H1 (cell line): ENCODE data around the gene AK8. TPM values are rescaled to one million over a fixed set of nuclear protein-coding genes. Genes with fewer than 3 reads are reported as not detected.
A peak's percentile ranks its signal among the peaks of the same experiment; 100 is the strongest.

Experiments
- CTCF ChIA-PET: fragments of 300-600 bp; sonication (Branson Sonifier 250); formaldehyde crosslinking; loops from one replicate; lab custom pipeline; 2021; ENCODE audit not compliant: partially characterized antibody; lab: Charles Lee
- POLR2A ChIA-PET: fragments of 300-600 bp; sonication (Branson Sonifier 250); formaldehyde crosslinking; loops from one replicate; lab custom pipeline; 2021; ENCODE audit warnings: inconsistent platforms; ENCODE audit not compliant: partially characterized antibody; lab: Charles Lee
- DNase-seq, 2 experiments: peaks; one replicate each; pipeline versions ENCODE4 v3.0.0 to v3.0.0-alpha.2; 2010 to 2022; ENCODE audit warnings: low spot score in 2 of 2, low read depth in 1 of 2, mixed read lengths in 1 of 2
- FAIRE-seq: peaks from 2 replicates; lab custom pipeline; 2011; peaks lifted over from hg19 to GRCh38; lab: Jason Lieb, UNC
- H2AFZ ChIP-seq: 2 replicates; pipeline ENCODE4 v1.8.1; 2012; ENCODE audit warnings: low read length, inconsistent platforms
- H2AK5ac ChIP-seq: 2 replicates; pipeline ENCODE4 v1.6.1; 2013; ENCODE audit warnings: low read depth, low read length
- H2BK120ac ChIP-seq: replicated peaks from 2 replicates; pipeline ENCODE3; 2013; ENCODE audit warnings: low read depth, low read length, inconsistent platforms
- H2BK12ac ChIP-seq: 2 replicates; pipeline ENCODE4 v1.6.1; 2013; ENCODE audit warnings: low read depth, low read length
- H2BK15ac ChIP-seq: 2 replicates; pipeline ENCODE4 v1.6.1; 2013; ENCODE audit warnings: low read length
- H2BK20ac ChIP-seq: 2 replicates; pipeline ENCODE4 v1.6.1; 2013; ENCODE audit warnings: low read length
- H2BK5ac ChIP-seq: 2 replicates; pipeline ENCODE4 v1.6.1; 2013; ENCODE audit warnings: low read depth, low read length
- H3K14ac ChIP-seq: 2 replicates; pipeline ENCODE4 v1.6.1; 2013; ENCODE audit warnings: inconsistent platforms; ENCODE audit not compliant: insufficient read length
- H3K18ac ChIP-seq: 2 replicates; pipeline ENCODE4 v1.6.1; 2013; ENCODE audit warnings: low read length; ENCODE audit errors: extremely low read depth
- H3K23ac ChIP-seq: 2 replicates; pipeline ENCODE4 v1.6.1; 2013; ENCODE audit warnings: inconsistent platforms; ENCODE audit not compliant: insufficient read length
- H3K23me2 ChIP-seq: 2 replicates; pipeline ENCODE4 v1.6.1; 2013; ENCODE audit warnings: low read depth, low read length
- H3K27ac ChIP-seq: 2 replicates; pipeline ENCODE4 v1.6.1; 2011; ENCODE audit warnings: low read depth, low read length, inconsistent platforms
- H3K27me3 ChIP-seq, 4 experiments: replicated peaks in 1 of 4; 1 replicate in 1 of 4; 2 replicates in 3 of 4; pipeline versions ENCODE4 v1.6.1 to v1.8.1; 2011 to 2013; ENCODE audit warnings: low read length in 3 of 4, mild to moderate bottlenecking in 3 of 4, inconsistent platforms in 2 of 4, mixed read lengths in 2 of 4, moderate library complexity in 1 of 4; ENCODE audit not compliant: control insufficient read depth in 3 of 4, insufficient read depth in 3 of 4; ENCODE audit errors: extremely low read depth in 1 of 4
- H3K36me3 ChIP-seq, 4 experiments: 2 replicates each; pipeline versions ENCODE4 v1.6.1 to v1.8.1; 2011 to 2013; ENCODE audit warnings: mild to moderate bottlenecking in 4 of 4, low read length in 3 of 4, moderate library complexity in 2 of 4, control low read depth in 1 of 4, inconsistent platforms in 1 of 4; ENCODE audit not compliant: insufficient read depth in 4 of 4, control insufficient read depth in 2 of 4
- H3K4ac ChIP-seq: replicated peaks from 2 replicates; pipeline ENCODE3; 2013; ENCODE audit warnings: low read length, low read depth, mixed read lengths, inconsistent platforms; ENCODE audit not compliant: insufficient read length
- H3K4me1 ChIP-seq, 4 experiments: replicated peaks in 1 of 4; 1 replicate in 1 of 4; 2 replicates in 3 of 4; pipeline versions ENCODE4 v1.6.1 to v1.8.1; 2011 to 2013; ENCODE audit warnings: low read length in 3 of 4, inconsistent platforms in 2 of 4, mixed read lengths in 1 of 4; ENCODE audit not compliant: insufficient read depth in 4 of 4, control insufficient read depth in 3 of 4
- H3K4me2 ChIP-seq, 2 experiments: 2 replicates each; pipeline versions ENCODE4 v1.6.1 to v1.8.1; 2011 to 2013; ENCODE audit warnings: low read depth in 2 of 2, low read length in 2 of 2, control low read depth in 1 of 2, inconsistent platforms in 1 of 2, mild to moderate bottlenecking in 1 of 2; ENCODE audit not compliant: insufficient read depth in 1 of 2
- H3K4me3 ChIP-seq, 4 experiments: fragments of 200-600, 300-600 bp in 1 of 4; sonication (generic), shearing (Covaris generic), sonication (Bioruptor Twin) in 1 of 4; 2 replicates each; pipeline versions ENCODE4 v1.5.1 to v1.8.1; 2011 to 2016; ENCODE audit warnings: low read length in 4 of 4, low read depth in 3 of 4, control low read depth in 2 of 4, inconsistent platforms in 2 of 4, mild to moderate bottlenecking in 2 of 4, mixed read lengths in 1 of 4, moderate library complexity in 1 of 4; ENCODE audit not compliant: insufficient read depth in 2 of 4; ENCODE audit errors: extremely low read depth in 1 of 4
- H3K56ac ChIP-seq: replicated peaks from 2 replicates; pipeline ENCODE3; 2013; ENCODE audit warnings: low read depth, mild to moderate bottlenecking, mixed read lengths, low read length, inconsistent platforms; ENCODE audit not compliant: insufficient read length
- H3K79me1 ChIP-seq: 2 replicates; pipeline ENCODE4 v1.6.1; 2013; ENCODE audit warnings: low read depth, low read length, control low read depth
- H3K79me2 ChIP-seq, 2 experiments: 2 replicates each; pipeline versions ENCODE4 v1.6.1 to v1.8.1; 2012 to 2013; ENCODE audit warnings: low read length in 2 of 2, mild to moderate bottlenecking in 2 of 2, inconsistent platforms in 1 of 2; ENCODE audit not compliant: insufficient read depth in 2 of 2, control insufficient read depth in 1 of 2
- H3K9ac ChIP-seq, 4 experiments: replicated peaks in 1 of 4; 1 replicate in 1 of 4; 2 replicates in 3 of 4; pipeline versions ENCODE4 v1.6.1 to v1.8.1; 2011 to 2013; ENCODE audit warnings: low read depth in 3 of 4, low read length in 3 of 4, control low read depth in 2 of 4, mild to moderate bottlenecking in 2 of 4, moderate library complexity in 2 of 4, inconsistent platforms in 1 of 4; ENCODE audit errors: extremely low read depth in 1 of 4
- H3K9me3 ChIP-seq, 2 experiments: 2 replicates each; pipeline versions ENCODE4 v1.6.1 to v1.8.1; 2012 to 2013; ENCODE audit warnings: mild to moderate bottlenecking in 2 of 2, moderate library complexity in 2 of 2, control low read depth in 1 of 2, inconsistent platforms in 1 of 2, low read depth in 1 of 2, low read length in 1 of 2, mixed read lengths in 1 of 2; ENCODE audit not compliant: insufficient read depth in 2 of 2
- H4K20me1 ChIP-seq, 2 experiments: replicated peaks in 1 of 2; 2 replicates each; pipeline versions ENCODE3 to v1.8.1; 2011 to 2013; ENCODE audit warnings: inconsistent platforms in 2 of 2, low read length in 2 of 2, mild to moderate bottlenecking in 1 of 2; ENCODE audit not compliant: insufficient read depth in 2 of 2, control insufficient read depth in 1 of 2
- H4K5ac ChIP-seq: 2 replicates; pipeline ENCODE4 v1.6.1; 2013; ENCODE audit warnings: low read length, low read depth, mixed read lengths, inconsistent platforms; ENCODE audit not compliant: insufficient read length
- H4K8ac ChIP-seq: 2 replicates; pipeline ENCODE4 v1.8.0; 2013; ENCODE audit warnings: mild to moderate bottlenecking, moderate library complexity, low read length, inconsistent platforms; ENCODE audit not compliant: insufficient read depth; ENCODE audit errors: extremely low read depth
- H4K91ac ChIP-seq: replicated peaks from 2 replicates; pipeline ENCODE3; 2013; ENCODE audit warnings: low read length, mixed read lengths, inconsistent platforms; ENCODE audit not compliant: insufficient read length
- WGBS, 2 experiments: shearing (Covaris generic) in 1 of 2; methylation state at CpG; one replicate each; pipeline versions ENCODE4 v1.1.6 to v1.1.7; 2013 to 2015; ENCODE audit warnings: low lambda C conversion rate in 2 of 2, mixed read lengths in 2 of 2, inconsistent platforms in 1 of 2, low coverage in 1 of 2, missing lambda C conversion rate in 1 of 2; ENCODE audit not compliant: insufficient replicate concordance in 2 of 2, insufficient coverage in 1 of 2, insufficient read length in 1 of 2; ENCODE audit errors: extremely low coverage in 1 of 2, missing lambda C conversion rate in 1 of 2; 5-methylcytosine and 5-hydroxymethylcytosine counted together
- polyA plus RNA-seq, 7 experiments: library from polyadenylated mRNA; depleted of rRNA in 3 of 7; stranded (reverse) in 5 of 7; unstranded in 2 of 7; fragments of >200 nt in 5 of 7; fragments of 200-250 nt in 2 of 7; gene quantifications; 1 replicate in 5 of 7; 2 replicates in 1 of 7; 4 replicates in 1 of 7; pipeline versions ENCODE4 v1.2.1 to v1.2.3, GENCODE V29; 2011 to 2013; ENCODE audit warnings: missing spikeins in 2 of 7, mixed read lengths in 2 of 7
- total RNA-seq: library from RNA; stranded (reverse); fragmentation: NEBNext Ultra II Directional; extraction: Animal tissue kit (Norgen Biotek cat#: 25700); gene quantifications from 2 replicates; pipeline ENCODE4 v1.2.1, GENCODE V29; 2021

AK8 gene
- total and polyA plus RNA-seq, 2 of the 8 experiments (the other 6 are each of a cell fraction or from before 2014, with no cell fraction given): 0.35 to 0.48 TPM

DNA sequence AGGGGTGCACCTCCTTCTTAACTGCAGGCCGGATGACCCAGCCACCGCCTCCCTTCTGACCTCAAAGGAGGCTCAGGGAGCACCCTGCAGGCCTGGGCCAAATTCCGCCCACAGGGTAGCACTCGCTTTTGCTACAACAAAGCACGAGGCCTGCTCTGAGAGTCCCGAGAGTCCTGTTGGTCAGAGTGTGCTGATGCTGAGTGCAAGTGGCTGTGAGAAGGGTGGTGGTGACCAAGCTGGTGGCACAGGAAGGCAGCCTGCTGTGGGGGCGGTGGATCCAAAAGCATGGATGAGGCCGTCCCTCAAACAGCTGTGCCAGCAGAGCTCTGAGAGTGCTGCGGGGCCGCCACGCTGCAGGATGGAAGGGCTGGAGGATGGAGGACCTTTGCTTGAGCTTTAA, 101.8 kb downstream of the AK8 start:
- 0 out of 2 replicates have a peak, but pooled peaks cover 1% of the 10 kb centered on the region for H3K23me2 ChIP-seq
- H3K27ac ChIP-seq: no peak overlapping the region
- no peaks in the 10 kb centered on the region for H3K79me2 ChIP-seq
- H3K27me3 ChIP-seq: peaks cover 0 to 2% (median under 1%) of the 10 kb centered on the region in 4 experiments; a peak in 2 of 7 replicates
- no peak overlapping the region for H3K4ac ChIP-seq
- H3K14ac ChIP-seq: no peak overlapping the region
- no peak overlapping the region for H2BK5ac ChIP-seq
- FAIRE-seq (no peak), DNase-seq (peak in 1 of 2 experiments; percentile 31)
- no peak overlapping the region for H4K91ac ChIP-seq
- CTCF ChIA-PET: interaction anchor here (0.9 to 1.8 kb wide), 3 partner anchors 29 to 132 kb away, joined by 3 to 6 read pairs (median 4); no protein-coding TSS in a partner anchor
- H3K9ac ChIP-seq: no peak overlapping the region
- H2AK5ac ChIP-seq: no peak overlapping the region
- H2BK15ac ChIP-seq: no peak overlapping the region
- H3K18ac ChIP-seq: no peak overlapping the region
- no peaks in the 10 kb centered on the region for H3K4me1 ChIP-seq
- WGBS, 2 experiments: 81% methylated on average over 11 of the region's 11 CpGs; no CpG with 5 or more reads in 1 of the 2 experiments
- no peak overlapping the region for H3K23ac ChIP-seq
- H2BK20ac ChIP-seq: no peak overlapping the region
- H2BK12ac ChIP-seq: no peak overlapping the region
- H3K9me3 ChIP-seq: no peaks in the 10 kb centered on the region
- H4K5ac ChIP-seq: no peak overlapping the region
- no peak overlapping the region for H2BK120ac ChIP-seq
- H2AFZ ChIP-seq: no peak overlapping the region
- H4K8ac ChIP-seq: no peak overlapping the region
- no peak overlapping the region for H3K4me3 ChIP-seq
- POLR2A ChIA-PET: no interaction called here
- H3K56ac ChIP-seq: no peak overlapping the region
- no peaks in the 10 kb centered on the region for H3K79me1 ChIP-seq
- no peak overlapping the region for H3K4me2 ChIP-seq
- no peaks in the 10 kb centered on the region for H4K20me1 ChIP-seq
- no peaks in the 10 kb centered on the region for H3K36me3 ChIP-seq
